GM12874 (cell line): ENCODE results near the gene CHRNA4.

Experiments
- CTCF ChIP-seq: IDR thresholded peaks from 2 replicates; pipeline ENCODE4 v1.5.1; 2011; ENCODE audit warnings: low read depth, mild to moderate bottlenecking, control low read depth, low read length, moderate library complexity; ENCODE audit not compliant: insufficient read depth

Gene CHRNA4

GRCh38 chr20:63351811-63352591, 9.1 kb downstream of the CHRNA4 start:
- no peak for TF ChIP-seq CTCF

DNA sequence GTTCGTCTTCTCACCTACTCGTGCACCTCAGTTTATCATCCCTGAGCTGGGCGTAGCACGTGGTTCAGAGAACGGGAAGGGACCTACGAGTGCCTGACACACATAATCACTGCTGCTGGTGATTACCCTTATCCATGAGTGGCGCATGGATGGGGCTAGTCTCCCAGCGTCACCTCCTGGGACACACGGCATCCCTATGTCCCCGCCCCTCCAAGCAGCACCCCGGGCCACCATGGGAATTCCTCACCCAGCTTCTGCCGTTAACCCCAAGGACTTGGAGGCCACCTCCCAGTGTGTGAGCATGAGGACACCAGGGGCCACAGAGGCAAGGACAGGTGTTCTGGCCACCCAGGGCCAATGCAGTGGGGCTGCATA, 9.8 kb downstream of the CHRNA4 start:
- no peak for TF ChIP-seq CTCF

DNA sequence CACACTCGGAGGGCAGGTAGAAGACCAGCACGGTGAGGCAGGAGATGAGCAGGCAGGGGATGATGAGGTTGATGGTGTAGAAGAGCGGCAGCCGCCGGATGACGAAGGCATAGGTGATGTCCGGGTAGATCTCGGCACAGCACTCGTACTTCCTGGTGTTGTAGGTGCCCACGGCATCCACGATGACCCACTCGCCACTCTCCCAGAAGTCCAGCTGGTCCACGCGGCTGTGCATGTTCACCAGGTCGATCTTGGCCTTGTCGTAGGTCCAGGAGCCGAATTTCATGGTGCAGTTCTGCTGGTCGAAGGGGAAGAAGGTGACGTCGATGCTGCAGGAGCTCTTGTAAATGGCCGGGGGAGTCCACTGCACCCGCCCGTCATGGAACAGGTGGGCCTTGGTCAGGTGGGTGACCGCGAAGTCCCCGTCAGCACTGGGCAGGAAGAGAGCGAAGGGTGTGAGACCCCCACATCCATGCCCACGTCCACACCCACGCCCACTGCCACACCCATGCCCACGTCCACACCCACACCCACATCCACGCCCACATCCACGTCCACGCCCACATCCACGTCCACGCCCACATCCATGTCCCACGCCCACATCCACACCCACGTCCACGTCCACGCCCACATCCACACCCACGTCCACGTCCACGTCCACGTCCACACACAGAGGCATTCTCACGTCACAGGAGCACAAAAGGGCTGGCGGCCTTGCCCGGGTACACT, 10.4 kb downstream of the CHRNA4 start:
- TF ChIP-seq CTCF, result no peak

GRCh38 chr20:63350196-63350595, 11.0 kb downstream of the CHRNA4 start:
- no peak for TF ChIP-seq CTCF

GRCh38 chr20:63349516-63349895, 11.6 kb downstream of the CHRNA4 start:
- TF ChIP-seq CTCF, result no peak

- TF ChIP-seq CTCF, result no peak
These were observed 12.2 kb downstream of the CHRNA4 start for GRCh38 chr20:63348828-63349515.

DNA sequence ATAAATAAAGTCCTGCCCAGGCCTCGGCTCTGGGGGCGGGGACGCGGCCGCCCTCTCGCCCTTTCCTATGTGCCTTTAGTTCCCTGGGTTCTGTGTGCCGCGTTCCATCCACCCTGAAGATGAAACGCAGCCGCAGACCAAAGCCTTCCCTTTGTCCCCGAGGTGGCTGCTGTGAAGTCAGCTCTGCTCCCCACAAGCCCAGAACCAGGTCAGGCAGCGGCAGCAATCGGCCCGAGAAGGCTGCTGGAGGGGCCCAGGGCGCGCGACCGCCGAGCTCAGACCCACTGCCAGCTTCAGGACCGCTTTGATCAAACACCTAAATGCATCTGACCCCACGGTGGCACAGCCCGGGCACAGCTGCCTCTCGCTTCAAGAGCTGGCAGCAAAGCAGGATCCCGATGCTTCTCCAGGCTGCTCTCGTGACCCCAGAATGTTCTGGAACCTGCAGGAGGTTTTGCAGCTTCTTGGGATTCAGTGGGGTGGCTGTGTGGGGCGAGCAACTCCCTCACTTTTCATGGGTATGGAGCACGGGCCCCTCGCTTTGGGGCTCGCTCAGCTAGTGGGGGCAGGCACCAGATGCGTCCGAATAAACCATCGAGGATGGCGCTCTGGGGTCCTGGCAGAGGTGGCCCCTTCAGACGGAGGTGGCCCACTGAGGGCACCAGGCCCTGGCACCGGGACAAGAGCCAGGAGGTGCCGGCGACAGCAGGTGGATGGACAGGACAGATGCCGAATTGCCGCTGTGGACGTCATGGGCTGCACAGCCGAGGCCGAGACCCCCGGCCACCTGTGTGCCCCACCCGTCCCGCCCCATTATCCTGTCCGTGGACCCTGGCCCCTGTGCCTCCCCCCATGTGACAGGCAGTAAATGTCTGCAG, 13.0 kb downstream of the CHRNA4 start:
- TF ChIP-seq CTCF, result no peak
